Mesenteric fat pad (tissue), 1 donor: ENCODE results near the gene BPHL. TPM values are rescaled to one million over a fixed set of nuclear protein-coding genes. Genes with fewer than 3 reads are reported as not detected.
"Not testable (repeated sequence)": the region's sequence is repeated elsewhere in the genome, so short reads cannot be mapped to it uniquely, and the experiment has no call there.

Experiments used
- DNase-seq: peaks from one replicate; pipeline ENCODE4 v3.0.0-alpha.2; 2020; ENCODE audit warnings: low spot score
- total RNA-seq: library from RNA; stranded (reverse); fragmentation: NEBNext Ultra II Directional; extraction: Animal tissue kit (Norgen Biotek cat#: 25700); gene quantifications from one replicate; pipeline ENCODE4 v1.2.1, GENCODE V29; 2021
- donor health status: DM: yes; HTN: yes; CAD: no.

Gene BPHL
- total RNA-seq, 1 donor from 2014 or later = 25.1 TPM

DNA sequence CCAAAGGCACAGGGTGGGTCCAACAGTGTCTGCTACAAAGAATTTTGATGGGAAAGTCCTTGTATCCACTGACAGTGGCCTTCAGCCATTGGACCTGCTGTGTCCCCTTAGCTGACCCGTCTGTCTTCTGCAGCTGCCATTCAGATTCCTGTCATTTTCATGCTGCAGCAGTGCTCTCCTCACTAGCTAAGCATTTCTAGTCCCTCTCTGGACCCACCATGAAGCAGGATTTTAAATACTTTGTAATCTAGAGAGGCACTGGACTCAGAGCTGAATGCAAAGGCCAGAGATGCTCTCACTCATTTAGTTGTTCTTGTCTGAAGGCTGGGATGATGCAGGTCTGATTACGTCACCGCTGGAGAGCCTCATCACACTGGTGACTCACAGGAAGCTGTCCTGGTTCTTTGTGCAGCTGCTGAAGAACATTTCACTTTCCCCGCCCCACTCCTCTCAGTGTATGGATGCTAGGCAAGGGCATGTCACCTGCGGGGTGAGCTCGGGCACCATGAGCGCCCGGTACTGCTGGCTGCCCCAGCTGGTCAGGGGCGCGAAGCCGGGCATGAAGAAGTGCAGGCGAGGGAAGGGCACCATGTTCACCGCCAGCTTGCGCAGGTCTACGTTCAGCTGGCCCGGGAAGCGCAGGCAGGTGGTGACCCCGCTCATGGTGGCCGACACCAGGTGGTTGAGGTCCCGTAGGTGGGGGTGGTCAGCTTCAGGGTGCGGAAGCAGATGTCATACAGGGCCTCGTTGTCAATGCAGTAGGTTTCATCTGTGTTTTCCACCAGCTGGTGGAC, 58.2 kb downstream of the BPHL start:
- no peak for DNase-seq

DNA sequence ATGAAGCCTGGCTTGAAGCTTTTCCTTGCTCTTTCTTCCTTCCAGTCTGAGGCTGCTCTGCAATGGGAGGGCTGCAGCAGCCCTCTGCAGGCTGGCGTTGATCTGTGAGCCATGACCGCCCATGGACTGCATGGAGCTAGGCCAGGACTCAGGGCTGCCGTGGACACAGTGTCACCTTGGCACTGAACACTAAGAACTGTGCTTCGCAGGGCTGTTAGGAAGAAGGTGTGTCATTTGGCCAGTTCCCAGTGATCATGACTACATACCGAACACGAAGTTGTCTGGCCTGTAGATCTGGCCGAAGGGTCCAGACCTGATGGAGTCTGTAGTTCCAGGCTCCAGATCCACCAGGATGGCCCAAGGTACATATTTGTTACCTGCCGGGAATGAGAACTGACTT, 60.2 kb downstream of the BPHL start:
- DNase-seq = not testable (repeated sequence)

DNA sequence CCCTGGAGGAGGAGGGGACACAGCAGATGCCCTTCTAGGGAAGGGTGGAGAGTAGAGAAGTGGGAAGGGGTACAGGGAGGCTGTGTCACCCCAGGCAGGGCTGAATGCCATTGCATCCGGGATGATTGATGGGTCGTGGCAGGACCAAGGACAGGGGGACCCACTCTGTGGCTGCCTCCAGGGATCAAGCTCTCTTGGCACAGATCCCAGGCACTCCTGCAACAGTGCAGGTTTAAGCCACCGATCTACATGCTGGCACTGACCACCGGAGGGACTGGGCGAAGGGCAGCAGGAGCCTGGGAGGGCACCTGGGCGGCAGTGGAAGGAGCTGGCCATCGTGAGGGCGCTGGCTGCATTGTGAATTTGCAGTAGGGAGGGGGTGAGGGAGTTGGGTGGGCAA, 61.4 kb downstream of the BPHL start:
- DNase-seq = not testable (repeated sequence)

- no peak for DNase-seq
These were observed 62.6 kb downstream of the BPHL start for GRCh38 chr6:3181105-3181504.

DNA sequence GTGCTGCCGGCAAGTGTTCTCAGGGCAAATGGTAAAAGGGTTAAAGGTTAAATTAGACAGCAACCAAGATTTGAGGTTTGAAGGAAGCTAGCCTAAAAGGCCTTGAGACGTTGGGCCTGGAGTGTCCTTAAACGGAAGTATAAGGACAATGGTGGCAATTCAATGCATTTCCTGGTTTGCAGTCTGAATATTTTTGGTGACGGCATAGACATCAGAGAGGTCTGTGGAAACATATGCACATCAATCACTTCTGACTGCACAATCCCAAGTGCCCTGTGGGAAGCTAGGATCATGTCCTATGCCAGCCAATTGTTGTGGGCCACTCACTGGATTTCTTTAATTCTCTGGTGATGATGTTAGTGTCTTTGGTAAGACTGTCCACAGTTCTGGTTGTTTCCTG, 64.6 kb downstream of the BPHL start:
- DNase-seq = no peak

- DNase-seq = no peak
These were observed 68.5 kb downstream of the BPHL start for GRCh38 chr6:3186974-3187382.

DNA sequence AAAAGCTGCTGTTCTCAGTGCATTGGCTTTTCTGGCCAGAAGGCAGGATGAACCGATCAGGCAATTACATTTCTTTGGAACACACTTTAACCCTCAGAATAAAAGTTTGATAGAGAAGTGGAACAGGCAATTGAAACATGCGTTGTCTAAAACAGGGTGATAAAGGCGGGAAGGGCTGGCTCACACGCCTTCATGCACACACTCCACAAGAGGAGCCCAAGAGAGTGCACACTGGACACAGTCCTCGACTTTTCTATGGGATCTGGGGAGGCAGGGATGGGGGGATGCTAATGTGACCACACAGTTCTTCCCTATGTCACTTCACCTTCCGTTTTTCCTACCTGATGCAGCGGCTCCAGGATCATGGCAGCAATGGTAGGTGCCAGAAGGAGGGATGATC, 69.8 kb downstream of the BPHL start:
- DNase-seq = no peak

- DNase-seq = not testable (repeated sequence)
These were observed 70.7 kb downstream of the BPHL start for GRCh38 chr6:3189192-3189591.

DNA sequence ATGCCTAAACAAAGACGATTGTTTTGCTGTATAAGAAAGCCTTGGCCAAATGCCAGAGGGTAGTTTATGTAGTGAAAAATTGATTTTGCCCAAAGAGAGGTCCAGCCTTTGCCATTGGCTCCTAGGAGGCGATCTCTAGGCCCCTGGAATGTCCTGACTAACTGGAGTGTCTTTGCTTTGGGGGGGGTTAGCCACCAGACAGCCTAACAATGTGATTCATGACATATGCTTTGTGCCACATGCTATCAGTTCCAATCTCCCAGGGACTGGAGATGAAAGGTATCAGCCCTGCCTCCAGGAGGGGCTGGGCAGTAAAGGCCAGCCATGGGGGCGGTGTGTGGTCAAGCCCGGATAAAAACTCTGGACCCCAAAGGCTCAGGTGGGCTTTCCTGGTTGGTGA, 71.5 kb downstream of the BPHL start:
- DNase-seq = no peak

DNA sequence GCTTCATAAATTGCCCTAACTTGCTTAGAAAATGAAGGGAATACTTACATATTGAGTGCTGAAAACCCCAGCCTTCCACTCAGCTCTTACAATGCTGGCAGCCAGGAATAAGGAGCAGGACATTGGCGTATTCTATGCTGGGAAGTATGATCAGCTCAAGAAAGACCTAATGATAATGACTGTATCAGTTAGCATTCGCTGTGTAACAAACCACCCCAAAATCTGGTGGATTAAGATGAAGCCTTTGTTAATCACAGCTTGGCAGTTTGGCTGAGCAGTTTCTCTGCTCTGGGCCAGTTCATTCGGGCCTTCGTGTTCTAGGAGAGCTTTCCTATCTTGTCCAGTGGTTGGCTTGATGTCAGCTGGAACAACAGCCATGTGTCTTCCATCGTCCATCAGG, 72.3 kb downstream of the BPHL start:
- DNase-seq = no peak

GRCh38 chr6:3193102-3193849, 74.8 kb downstream of the BPHL start:
- no peak for DNase-seq

DNA sequence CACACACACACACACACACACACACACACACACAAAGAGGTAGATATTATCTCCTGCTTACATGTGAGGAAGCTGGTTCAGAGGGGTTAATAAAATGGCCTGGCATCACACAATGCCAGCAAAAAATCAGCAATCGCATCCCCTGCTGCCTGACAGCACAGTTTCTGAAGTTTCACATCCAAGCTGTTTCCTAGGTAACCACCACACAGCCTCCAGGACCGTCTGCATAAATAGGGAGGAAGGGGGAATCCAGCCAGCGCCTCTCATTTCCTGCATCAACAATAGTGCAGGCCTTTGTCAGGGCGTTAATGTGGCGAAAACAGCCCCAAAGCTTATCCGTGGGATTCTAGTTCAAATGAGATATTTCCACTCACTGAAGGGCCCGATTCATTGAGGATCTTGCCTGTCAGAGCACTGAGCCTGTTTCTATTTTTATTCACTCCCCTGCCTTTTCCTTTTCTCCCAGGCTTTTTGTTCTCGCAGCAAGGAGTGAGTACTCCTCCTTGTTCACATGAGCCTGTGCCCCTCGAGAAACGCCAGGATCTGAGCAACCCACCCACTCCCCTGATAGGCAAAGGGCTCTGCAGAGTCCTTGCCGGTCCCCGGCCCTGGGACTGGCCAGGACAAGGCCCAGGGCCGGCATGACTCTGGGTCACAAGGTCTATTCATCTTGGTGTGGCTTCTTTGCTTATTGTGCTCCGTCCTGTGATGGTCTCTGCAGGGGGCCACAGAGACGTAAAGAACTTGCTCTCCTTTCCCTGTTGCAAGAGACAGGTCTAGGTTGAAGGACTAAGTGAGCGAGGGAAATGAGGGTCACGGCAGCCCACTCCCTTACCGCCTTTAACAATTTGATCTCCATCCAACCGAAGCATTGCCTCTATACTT, 76.3 kb downstream of the BPHL start:
- no peak for DNase-seq

GRCh38 chr6:3195420-3195694, 76.8 kb downstream of the BPHL start:
- no peak for DNase-seq

DNA sequence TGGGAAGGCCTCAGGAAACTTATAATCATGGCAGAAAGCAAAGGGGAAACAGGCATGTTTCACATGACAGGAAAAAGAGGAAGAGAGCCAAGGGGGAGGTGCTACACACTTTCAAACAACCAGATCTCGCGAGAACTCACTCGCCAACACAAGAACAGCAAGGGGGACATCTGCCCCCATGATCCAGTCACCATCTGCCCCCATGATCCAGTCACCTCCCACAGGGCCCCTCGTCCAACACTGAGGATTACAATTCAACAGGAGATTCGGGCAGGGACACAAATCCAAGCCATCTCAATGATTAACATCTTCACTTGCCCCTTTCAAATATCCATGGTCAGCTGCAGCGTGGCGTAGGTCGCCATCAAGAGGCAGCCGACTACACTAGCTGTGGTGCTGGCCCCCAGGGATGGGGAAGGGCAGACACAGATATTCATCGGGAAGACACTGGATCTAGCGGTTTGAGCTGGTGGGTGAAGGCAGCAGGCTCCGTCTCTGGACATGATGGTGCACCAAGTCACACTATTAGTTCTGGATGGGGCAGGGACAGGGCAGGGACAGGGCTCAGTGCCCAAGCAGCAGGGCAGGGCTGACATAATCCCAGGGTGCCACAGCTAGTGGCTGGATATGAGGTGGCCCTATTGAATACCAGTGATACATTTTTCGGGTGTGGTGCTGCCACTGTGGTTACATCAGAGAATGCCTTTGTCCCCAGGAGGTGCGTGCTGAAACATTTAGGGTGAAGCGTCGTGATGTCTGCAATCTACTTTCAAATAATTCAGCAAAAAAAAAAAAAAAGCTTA, 77.4 kb downstream of the BPHL start:
- no peak for DNase-seq

DNA sequence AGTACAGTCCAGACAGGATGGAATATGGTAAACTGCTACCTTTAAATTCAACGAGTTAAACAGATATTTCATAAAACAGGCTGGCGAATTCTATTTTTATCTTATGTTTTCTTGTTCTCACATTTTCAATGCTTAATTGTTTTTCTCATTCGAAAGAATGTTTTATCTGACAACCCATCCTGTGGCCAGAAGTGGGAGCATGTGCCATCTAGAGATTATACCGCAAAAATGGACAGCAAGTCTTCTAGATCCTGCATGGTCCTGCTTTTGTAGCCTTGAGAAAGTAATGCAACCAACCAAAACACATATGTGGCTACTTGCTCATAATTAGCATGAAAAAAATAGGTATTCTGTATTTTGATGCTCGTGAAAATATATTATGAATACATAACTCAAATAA, 78.3 kb downstream of the BPHL start:
- no peak for DNase-seq

DNA sequence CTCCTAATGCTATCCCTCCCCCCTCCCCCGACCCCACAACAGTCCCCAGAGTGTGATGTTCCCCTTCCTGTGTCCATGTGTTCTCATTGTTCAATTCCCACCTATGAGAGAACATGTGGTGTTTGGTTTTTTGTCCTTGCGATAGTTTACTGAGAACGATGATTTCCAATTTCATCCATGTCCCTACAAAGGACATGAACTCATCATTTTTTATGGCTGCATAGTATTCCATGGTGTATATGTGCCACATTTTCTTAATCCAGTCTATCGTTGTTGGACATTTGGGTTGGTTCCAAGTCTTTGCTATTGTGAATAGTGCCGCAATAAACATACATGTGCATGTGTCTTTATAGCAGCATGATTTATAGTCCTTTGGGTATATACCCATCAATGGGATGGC, 79.2 kb downstream of the BPHL start:
- DNase-seq = not testable (repeated sequence)

- DNase-seq = no peak
These were observed 80.9 kb downstream of the BPHL start for GRCh38 chr6:3199382-3199781.

DNA sequence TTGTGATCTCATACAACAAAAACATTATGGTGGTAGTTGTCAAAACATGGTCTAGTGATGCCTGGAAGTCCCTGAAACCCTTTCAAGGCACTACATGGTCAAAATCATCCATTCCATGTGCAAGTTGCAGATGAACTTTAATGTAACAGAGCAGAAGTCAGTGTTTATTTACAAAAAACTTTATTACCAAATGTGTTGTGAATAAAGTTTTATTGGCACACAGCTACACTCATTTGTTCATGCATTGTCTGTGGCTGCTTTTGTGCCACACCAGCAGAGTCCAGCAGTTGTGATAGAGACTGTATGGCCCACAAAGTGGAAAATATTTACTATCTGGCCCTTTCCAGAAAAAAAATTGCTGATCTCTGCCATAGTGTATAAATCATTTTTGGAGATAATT, 82.2 kb downstream of the BPHL start:
- DNase-seq = no peak

- no peak for DNase-seq
These were observed 82.9 kb downstream of the BPHL start for GRCh38 chr6:3201388-3201787.
